GM23338 (cell line): Measurements from ENCODE around the gene XYLB.

Experiments
- CREB1 ChIP-seq: fragments of 250-450 bp; sonication (Bioruptor Pico); IDR thresholded peaks from 2 replicates; pipeline ENCODE4 v1.5.0; 2020; ENCODE audit warnings: low read depth, mild to moderate bottlenecking, moderate library complexity
- CTCF ChIP-seq, 2 experiments: fragments of 200-600 bp in 1 of 2; sonication (generic) in 1 of 2; conservative IDR thresholded peaks; 2 replicates each; pipeline versions ENCODE4 v1.5.1 to v1.6.1; 2016 to 2017; ENCODE audit warnings: antibody characterized with exemption in 2 of 2, low read depth in 2 of 2, mild to moderate bottlenecking in 2 of 2, moderate library complexity in 1 of 2
- EZH2 ChIP-seq: fragments of 200-600 bp; sonication (generic); IDR thresholded peaks from one replicate; pipeline ENCODE4 v1.8.0; 2017; ENCODE audit warnings: antibody characterized with exemption, mild to moderate bottlenecking, low read depth; ENCODE audit not compliant: unreplicated experiment
- EZH2phosphoT487 ChIP-seq: fragments of 200-600 bp; sonication (generic); IDR thresholded peaks from one replicate; pipeline ENCODE4 v1.8.1; 2018; ENCODE audit warnings: antibody characterized with exemption; ENCODE audit not compliant: unreplicated experiment
- JUNB ChIP-seq: IDR thresholded peaks from one replicate; pipeline ENCODE4 v1.6.1; 2016; ENCODE audit warnings: antibody characterized with exemption; ENCODE audit not compliant: unreplicated experiment
- NANOG ChIP-seq: IDR thresholded peaks from 2 replicates; pipeline ENCODE4 v1.6.1; 2016; ENCODE audit warnings: antibody characterized with exemption, borderline replicate concordance
- POLR2AphosphoS5 ChIP-seq: IDR thresholded peaks from 2 replicates; pipeline ENCODE4 v1.6.1; 2016; ENCODE audit warnings: antibody characterized with exemption, low read depth
- REST ChIP-seq: IDR thresholded peaks from one replicate; pipeline ENCODE4 v1.6.1; 2018; ENCODE audit warnings: antibody characterized with exemption; ENCODE audit not compliant: unreplicated experiment
- ZNF114 ChIP-seq: fragments of 250-450 bp; sonication (Bioruptor Pico); IDR thresholded peaks from 2 replicates; pipeline ENCODE4 v1.5.0; 2020; ENCODE audit warnings: mild to moderate bottlenecking, moderate library complexity
- ZNF331 ChIP-seq: fragments of 250-450 bp; sonication (Bioruptor Pico); IDR thresholded peaks from 2 replicates; pipeline ENCODE4 v1.5.0; 2020; ENCODE audit warnings: low read depth, mild to moderate bottlenecking, moderate library complexity
- TF ChIP-seq, protein P1 (sequence below): fragments of 250-450 bp; sonication (Bioruptor Pico); IDR thresholded peaks from 2 replicates; pipeline ENCODE4 v1.5.0; 2020; ENCODE audit warnings: mild to moderate bottlenecking, moderate library complexity

DNA sequence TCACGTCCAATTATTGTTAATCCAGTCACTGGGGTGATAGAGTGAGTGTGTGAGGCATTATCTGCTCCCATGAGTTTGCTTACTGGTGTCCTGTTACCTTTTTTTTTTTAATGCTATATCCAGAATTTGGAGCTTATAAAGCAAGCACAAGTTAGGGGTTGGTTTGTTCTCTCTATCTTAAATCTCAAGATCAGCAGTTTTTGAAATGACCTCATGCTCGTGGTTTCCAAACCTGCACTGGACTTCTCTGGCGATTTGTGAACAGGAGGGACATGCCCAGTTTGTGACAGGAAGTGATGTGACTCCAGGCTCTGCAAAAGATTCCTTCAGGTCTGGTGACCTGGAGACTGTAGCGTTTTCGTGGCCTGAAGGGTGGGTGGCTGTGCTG, 25.6 kb downstream of the XYLB start:
- no peak for TF ChIP-seq POLR2AphosphoS5
- TF ChIP-seq CTCF (conservative IDR thresholded peaks at IDR 0.05; ENCODE audit: low read depth in 2 of 2), result no peak
- TF ChIP-seq EZH2, result no peak
- no peak for TF ChIP-seq REST
- TF ChIP-seq CREB1 (CRISPR knock-in tag), result no peak
- TF ChIP-seq EZH2phosphoT487, result no peak
- TF ChIP-seq JUNB, result no peak
- TF ChIP-seq ZNF331, result no peak
- no peak for TF ChIP-seq NANOG
- no peak for TF ChIP-seq ZNF114 (CRISPR knock-in tag)
- TF ChIP-seq, protein P1, sequence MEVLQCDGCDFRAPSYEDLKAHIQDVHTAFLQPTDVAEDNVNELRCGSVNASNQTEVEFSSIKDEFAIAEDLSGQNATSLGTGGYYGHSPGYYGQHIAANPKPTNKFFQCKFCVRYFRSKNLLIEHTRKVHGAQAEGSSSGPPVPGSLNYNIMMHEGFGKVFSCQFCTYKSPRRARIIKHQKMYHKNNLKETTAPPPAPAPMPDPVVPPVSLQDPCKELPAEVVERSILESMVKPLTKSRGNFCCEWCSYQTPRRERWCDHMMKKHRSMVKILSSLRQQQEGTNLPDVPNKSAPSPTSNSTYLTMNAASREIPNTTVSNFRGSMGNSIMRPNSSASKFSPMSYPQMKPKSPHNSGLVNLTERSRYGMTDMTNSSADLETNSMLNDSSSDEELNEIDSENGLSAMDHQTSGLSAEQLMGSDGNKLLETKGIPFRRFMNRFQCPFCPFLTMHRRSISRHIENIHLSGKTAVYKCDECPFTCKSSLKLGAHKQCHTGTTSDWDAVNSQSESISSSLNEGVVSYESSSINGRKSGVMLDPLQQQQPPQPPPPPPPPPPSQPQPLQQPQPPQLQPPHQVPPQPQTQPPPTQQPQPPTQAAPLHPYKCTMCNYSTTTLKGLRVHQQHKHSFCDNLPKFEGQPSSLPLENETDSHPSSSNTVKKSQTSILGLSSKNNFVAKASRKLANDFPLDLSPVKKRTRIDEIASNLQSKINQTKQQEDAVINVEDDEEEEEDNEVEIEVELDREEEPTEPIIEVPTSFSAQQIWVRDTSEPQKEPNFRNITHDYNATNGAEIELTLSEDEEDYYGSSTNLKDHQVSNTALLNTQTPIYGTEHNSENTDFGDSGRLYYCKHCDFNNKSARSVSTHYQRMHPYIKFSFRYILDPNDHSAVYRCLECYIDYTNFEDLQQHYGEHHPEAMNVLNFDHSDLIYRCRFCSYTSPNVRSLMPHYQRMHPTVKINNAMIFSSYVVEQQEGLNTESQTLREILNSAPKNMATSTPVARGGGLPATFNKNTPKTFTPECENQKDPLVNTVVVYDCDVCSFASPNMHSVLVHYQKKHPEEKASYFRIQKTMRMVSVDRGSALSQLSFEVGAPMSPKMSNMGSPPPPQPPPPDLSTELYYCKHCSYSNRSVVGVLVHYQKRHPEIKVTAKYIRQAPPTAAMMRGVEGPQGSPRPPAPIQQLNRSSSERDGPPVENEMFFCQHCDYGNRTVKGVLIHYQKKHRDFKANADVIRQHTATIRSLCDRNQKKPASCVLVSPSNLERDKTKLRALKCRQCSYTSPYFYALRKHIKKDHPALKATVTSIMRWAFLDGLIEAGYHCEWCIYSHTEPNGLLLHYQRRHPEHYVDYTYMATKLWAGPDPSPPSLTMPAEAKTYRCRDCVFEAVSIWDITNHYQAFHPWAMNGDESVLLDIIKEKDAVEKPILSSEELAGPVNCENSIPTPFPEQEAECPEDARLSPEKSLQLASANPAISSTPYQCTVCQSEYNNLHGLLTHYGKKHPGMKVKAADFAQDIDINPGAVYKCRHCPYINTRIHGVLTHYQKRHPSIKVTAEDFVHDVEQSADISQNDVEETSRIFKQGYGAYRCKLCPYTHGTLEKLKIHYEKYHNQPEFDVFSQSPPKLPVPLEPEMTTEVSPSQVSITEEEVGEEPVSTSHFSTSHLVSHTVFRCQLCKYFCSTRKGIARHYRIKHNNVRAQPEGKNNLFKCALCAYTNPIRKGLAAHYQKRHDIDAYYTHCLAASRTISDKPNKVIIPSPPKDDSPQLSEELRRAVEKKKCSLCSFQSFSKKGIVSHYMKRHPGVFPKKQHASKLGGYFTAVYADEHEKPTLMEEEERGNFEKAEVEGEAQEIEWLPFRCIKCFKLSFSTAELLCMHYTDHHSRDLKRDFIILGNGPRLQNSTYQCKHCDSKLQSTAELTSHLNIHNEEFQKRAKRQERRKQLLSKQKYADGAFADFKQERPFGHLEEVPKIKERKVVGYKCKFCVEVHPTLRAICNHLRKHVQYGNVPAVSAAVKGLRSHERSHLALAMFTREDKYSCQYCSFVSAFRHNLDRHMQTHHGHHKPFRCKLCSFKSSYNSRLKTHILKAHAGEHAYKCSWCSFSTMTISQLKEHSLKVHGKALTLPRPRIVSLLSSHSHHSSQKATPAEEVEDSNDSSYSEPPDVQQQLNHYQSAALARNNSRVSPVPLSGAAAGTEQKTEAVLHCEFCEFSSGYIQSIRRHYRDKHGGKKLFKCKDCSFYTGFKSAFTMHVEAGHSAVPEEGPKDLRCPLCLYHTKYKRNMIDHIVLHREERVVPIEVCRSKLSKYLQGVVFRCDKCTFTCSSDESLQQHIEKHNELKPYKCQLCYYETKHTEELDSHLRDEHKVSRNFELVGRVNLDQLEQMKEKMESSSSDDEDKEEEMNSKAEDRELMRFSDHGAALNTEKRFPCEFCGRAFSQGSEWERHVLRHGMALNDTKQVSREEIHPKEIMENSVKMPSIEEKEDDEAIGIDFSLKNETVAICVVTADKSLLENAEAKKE (CRISPR knock-in tag), result no peak
